ENCODE measurements around the gene NSL1.

DNA sequence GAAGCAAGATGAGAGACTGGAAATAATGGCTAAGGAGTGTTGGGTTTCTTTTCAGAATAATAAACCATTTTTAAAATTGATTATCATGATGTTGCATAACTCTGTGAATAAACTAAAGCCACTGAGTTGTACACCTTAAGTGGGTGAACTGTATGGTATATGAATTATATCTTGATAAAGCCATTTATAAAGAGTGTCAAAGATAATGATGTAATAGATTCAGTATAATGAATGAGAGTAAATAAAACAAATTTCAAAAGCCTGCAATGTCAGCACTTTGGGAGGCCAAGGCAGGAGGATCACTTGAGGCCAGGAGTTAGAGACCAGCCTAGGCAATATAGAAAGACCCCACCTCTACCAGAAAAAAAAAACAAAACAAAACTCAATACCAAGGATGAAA lies 16.3 kb downstream of the NSL1 start:
- TF ChIP-seq, protein P1, sequence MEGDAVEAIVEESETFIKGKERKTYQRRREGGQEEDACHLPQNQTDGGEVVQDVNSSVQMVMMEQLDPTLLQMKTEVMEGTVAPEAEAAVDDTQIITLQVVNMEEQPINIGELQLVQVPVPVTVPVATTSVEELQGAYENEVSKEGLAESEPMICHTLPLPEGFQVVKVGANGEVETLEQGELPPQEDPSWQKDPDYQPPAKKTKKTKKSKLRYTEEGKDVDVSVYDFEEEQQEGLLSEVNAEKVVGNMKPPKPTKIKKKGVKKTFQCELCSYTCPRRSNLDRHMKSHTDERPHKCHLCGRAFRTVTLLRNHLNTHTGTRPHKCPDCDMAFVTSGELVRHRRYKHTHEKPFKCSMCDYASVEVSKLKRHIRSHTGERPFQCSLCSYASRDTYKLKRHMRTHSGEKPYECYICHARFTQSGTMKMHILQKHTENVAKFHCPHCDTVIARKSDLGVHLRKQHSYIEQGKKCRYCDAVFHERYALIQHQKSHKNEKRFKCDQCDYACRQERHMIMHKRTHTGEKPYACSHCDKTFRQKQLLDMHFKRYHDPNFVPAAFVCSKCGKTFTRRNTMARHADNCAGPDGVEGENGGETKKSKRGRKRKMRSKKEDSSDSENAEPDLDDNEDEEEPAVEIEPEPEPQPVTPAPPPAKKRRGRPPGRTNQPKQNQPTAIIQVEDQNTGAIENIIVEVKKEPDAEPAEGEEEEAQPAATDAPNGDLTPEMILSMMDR (IDR thresholded peaks at IDR 0.05) = no peak
- no peak for TF ChIP-seq EZH2 (IDR thresholded peaks at IDR 0.05; ENCODE audit: borderline replicate concordance, insufficient read depth, low read depth, low read length, poor library complexity, severe bottlenecking)

Measured in B cell (primary cell).